Stimulated activated CD4-positive, alpha-beta T cell treated with anti-CD3 and anti-CD28 coated beads, Interleukin-1b, Interleukin-23, amount 100 ng/mL, for 48 hours (primary cell): Measurements from ENCODE around the gene CAPN13.

Experiments
- DNase-seq: peaks from one replicate; pipeline ENCODE4 v3.0.0-alpha.2; 2020

CAPN13 gene

DNA sequence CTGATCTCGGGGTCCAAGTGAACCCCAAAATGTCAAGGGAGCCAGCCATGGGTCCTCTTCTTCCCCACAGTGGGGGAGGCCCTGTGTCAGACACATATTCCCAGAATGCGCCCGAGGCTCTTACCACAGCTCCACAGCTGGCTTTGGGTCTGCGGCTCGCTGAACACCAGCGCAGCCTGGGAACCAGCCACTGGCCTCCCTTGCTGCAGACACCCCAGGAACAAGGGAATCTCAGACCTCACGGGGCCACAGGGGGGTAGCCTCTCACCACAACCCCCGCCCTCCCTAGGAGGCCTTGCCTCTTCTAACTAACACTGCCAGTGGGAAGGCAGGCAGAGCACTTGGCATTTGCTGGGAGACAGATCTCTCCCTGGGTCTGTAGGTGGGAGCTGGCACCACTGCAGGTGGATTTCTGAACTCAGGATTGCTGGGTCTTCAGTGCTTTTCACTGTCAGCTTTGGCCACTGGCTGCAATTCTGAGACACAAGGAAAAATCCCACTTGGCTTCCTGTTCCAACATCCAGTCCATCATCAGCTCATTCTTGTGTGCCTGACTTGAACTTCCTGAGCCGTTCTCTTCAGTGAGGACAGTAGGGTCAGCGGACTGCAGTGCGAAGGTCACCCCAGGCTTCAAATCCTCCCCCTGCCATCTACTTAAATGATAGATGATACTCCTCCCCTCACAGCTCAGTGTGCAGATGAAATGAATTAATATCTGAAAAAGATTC lies 128.7 kb downstream of the CAPN13 start:
- DNase-seq: no peak

DNA sequence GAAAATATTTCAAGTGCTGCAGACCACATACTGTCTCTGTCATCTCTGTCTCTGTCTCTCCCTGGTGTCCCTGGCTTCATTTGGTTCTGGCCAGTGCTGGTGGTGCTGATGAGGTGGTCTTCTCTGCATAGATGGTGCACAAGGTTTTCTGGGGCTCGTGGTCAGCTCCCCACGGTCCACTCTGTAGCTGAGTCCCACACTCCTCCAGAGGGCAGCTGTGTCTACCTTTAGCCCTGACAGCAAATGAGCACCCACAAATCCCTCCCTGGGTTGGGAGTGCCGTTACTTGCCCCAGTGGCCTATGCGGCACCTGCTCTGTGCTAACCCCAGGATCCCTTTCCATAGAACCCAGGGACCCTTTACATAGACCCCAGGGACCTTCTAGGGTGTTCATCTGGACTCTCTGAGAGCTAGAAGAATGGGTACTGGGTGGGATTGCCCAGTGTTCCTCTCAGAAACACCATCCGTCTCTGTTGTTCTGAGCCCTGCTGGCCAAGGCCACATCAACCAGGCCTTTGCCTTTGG lies 129.3 kb downstream of the CAPN13 start:
- no peak for DNase-seq

DNA sequence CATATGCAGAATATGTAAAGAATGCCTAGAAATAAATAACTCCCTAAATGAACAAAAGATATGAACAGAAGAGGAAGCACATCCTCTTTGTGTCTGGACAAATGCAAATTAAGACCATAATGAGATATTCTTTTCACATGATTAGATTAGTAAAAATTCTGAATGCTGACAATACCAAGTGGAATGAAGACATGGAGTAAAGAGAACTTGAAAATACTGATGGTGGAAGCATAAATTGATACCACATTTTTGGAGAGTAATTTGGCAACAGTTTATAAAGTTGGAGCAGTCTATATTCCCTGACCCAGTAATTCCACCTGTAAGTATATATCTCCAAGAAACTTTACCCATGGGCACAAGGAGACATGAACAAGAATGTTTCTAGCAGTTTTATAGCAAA lies 130.0 kb downstream of the CAPN13 start:
- no peak for DNase-seq

DNA sequence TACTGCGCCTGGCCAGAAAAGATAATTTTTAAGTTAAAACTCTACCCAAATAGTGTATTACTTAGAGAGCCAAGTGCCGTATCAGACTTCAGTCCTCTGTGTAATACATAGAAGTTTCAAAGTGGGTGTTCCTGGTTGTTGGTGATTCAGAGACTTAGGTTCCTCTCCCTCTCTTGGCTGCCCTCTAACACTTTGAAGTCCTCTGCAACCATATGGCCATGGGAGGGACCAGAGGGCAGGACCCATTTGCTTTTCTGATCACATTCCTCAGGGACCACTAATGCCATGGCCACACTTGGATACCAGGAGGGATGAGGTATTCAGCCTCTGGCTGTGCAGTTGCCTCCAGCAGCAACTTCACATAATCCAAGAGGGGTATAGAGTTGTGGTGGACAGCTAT lies 131.5 kb downstream of the CAPN13 start:
- no peak for DNase-seq

DNA sequence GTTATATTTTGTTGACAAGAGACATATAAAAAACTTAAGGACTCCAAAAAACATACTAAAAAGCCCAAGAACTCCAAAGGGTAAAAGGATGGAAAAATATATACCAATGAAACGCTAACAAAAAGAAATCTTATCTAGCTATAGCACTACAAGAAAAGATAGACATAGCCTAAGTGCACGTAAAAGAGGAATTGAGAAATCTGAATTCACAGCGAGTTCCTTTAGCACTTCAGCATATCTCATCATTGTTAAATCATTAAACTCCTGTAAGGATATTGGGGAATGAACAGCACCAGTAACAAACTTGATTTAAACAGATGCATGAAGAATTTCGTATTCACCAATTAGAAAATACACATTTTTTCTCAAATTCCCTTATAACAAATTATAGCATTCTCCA lies 134.1 kb downstream of the CAPN13 start:
- no peak for DNase-seq
